ENCODE results near the gene ALDH1L1.

The ALDH1L1 gene

GRCh38 chr3:126194713-126195305, 14.4 kb upstream of the ALDH1L1 start:
- no peak for DNase-seq

GRCh38 chr3:126191246-126191645, 10.9 kb upstream of the ALDH1L1 start:
- no peak for DNase-seq

GRCh38 chr3:126187920-126188319, 7.5 kb upstream of the ALDH1L1 start:
- no peak for DNase-seq

GRCh38 chr3:126186749-126187148, 6.4 kb upstream of the ALDH1L1 start:
- no peak for DNase-seq

GRCh38 chr3:126186271-126186670, 5.9 kb upstream of the ALDH1L1 start:
- no peak for DNase-seq

GRCh38 chr3:126184465-126185000, 4.1 kb upstream of the ALDH1L1 start:
- no peak for DNase-seq

GRCh38 chr3:126181398-126181725, 976 bp upstream of the ALDH1L1 start:
- no peak for DNase-seq

- DNase-seq: no peak
Measured at GRCh38 chr3:126179825-126180476, 435 bp downstream of the ALDH1L1 start.

GRCh38 chr3:126170073-126170777, 10.2 kb downstream of the ALDH1L1 start:
- no peak for DNase-seq

GRCh38 chr3:126167566-126167965, 12.8 kb downstream of the ALDH1L1 start:
- DNase-seq: no peak

- no peak for DNase-seq
Measured at GRCh38 chr3:126166009-126166408, 14.4 kb downstream of the ALDH1L1 start.

GRCh38 chr3:126161309-126161708, 19.1 kb downstream of the ALDH1L1 start:
- DNase-seq: no peak

GRCh38 chr3:126160243-126161210, 19.9 kb downstream of the ALDH1L1 start:
- DNase-seq: no peak

- no peak for DNase-seq
Measured at GRCh38 chr3:126159476-126159875, 20.9 kb downstream of the ALDH1L1 start.

- no peak for DNase-seq
Measured at GRCh38 chr3:126158912-126159454, 21.4 kb downstream of the ALDH1L1 start.

- no peak for DNase-seq
Measured at GRCh38 chr3:126158016-126158911, 22.1 kb downstream of the ALDH1L1 start.

- no peak for DNase-seq
Measured at GRCh38 chr3:126157083-126157768, 23.2 kb downstream of the ALDH1L1 start.

- DNase-seq: no peak
Measured at GRCh38 chr3:126156468-126156867, 23.9 kb downstream of the ALDH1L1 start.

- no peak for DNase-seq
Measured at GRCh38 chr3:126155819-126156218, 24.6 kb downstream of the ALDH1L1 start.

GRCh38 chr3:126155280-126155640, 25.1 kb downstream of the ALDH1L1 start:
- no peak for DNase-seq
